ENCODE measurements around the gene MLLT10.

DNA sequence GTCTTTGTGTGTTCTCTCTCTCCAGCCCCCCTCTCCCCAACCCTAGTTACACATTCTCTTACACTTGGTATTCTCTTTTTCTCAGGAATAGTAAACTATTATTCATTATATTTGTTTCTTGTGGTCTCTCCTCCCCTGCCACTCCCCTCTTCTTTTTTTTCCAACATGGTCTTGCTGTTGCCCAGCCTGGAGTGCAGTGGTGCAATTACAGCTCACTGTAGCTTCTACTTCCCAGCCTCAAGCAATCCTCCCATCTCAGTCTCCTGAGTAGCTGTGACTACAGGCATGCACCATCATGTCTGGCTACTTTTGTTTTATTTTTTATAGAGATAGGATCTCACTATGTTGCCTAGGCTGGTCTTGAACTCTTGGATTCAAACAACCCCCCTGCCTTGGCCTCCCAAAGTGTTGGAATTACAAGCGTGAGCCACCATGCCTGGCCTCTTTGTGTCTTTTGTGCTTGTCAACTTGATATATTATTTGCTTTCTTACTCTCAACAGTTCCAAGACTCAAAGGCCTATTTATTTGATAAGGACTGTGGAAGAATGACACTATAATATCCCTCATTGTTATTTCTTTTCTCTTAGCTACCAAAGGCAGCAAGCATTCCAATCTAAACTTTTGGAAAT lies 66.9 kb downstream of the MLLT10 start:
- TF ChIP-seq, protein P1, sequence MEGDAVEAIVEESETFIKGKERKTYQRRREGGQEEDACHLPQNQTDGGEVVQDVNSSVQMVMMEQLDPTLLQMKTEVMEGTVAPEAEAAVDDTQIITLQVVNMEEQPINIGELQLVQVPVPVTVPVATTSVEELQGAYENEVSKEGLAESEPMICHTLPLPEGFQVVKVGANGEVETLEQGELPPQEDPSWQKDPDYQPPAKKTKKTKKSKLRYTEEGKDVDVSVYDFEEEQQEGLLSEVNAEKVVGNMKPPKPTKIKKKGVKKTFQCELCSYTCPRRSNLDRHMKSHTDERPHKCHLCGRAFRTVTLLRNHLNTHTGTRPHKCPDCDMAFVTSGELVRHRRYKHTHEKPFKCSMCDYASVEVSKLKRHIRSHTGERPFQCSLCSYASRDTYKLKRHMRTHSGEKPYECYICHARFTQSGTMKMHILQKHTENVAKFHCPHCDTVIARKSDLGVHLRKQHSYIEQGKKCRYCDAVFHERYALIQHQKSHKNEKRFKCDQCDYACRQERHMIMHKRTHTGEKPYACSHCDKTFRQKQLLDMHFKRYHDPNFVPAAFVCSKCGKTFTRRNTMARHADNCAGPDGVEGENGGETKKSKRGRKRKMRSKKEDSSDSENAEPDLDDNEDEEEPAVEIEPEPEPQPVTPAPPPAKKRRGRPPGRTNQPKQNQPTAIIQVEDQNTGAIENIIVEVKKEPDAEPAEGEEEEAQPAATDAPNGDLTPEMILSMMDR (IDR thresholded peaks at IDR 0.05), result no peak
- TF ChIP-seq POLR2A (IDR thresholded peaks at IDR 0.05), result no peak

All from thyroid gland (tissue), 4 donors.